Uterus (tissue), 2 donors: Measurements from ENCODE around the gene OTOG.

Source experiments
- POLR2A ChIP-seq, 2 donors: fragments of 450-650 bp; IDR thresholded peaks; one replicate each; pipeline ENCODE4 v1.6.1; 2016; ENCODE audit warnings: antibody characterized with exemption in 2 of 2, mild to moderate bottlenecking in 1 of 2, moderate library complexity in 1 of 2
- TF ChIP-seq, protein P1 (sequence below), 4 experiments: fragments of 200-600 bp in 2 of 4; fragments of 450-650 bp in 2 of 4; sonication (generic) in 2 of 4; IDR thresholded peaks; one replicate each; pipeline ENCODE4 v1.5.1; 2016 to 2019; ENCODE audit warnings: antibody characterized with exemption in 4 of 4, mild to moderate bottlenecking in 2 of 4, moderate library complexity in 1 of 4

DNA sequence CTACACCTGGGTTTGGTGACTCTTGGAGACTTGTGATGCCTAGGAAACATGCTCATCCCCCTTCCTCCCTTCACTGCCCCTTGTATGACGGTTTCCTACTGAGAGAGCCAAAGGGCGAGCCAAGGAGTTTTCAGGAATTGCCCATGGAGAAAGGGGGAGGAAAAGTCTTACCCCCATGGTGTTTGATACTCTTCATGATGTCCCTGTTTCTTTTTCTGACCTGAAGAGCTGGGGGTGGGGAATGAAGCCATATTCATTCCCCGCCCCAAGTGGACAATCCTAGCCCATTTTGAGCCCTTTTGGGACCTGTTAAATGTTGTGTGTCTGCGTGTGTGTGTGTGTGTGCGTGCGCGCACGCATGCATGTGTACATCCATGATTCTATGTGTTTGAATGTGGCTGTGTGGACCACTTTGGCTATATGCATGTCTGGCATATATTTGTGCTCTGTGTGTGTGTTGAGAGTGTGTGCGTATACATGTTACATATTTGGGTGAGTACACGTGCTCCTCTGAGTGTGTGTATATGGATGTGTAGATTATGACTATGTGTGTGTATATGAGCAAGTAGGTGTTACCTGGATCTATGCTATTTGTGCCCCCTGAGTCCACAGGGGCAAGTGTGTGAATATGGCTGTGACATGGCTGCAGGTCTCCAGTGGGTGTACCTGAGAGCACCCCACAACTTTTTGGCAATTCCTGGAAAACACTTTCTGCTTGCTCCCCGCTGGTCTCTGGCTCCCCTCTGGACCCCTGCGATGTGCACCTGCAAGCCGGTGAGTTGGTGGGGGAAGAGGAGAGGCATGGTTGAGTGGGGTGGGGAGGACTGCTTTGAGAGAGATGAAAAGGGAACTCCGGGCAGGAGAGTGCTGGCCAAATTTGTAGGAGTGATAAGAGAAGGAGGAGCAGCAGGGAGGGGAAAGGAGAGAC, 24.6 kb downstream of the OTOG start:
- TF ChIP-seq, protein P1, sequence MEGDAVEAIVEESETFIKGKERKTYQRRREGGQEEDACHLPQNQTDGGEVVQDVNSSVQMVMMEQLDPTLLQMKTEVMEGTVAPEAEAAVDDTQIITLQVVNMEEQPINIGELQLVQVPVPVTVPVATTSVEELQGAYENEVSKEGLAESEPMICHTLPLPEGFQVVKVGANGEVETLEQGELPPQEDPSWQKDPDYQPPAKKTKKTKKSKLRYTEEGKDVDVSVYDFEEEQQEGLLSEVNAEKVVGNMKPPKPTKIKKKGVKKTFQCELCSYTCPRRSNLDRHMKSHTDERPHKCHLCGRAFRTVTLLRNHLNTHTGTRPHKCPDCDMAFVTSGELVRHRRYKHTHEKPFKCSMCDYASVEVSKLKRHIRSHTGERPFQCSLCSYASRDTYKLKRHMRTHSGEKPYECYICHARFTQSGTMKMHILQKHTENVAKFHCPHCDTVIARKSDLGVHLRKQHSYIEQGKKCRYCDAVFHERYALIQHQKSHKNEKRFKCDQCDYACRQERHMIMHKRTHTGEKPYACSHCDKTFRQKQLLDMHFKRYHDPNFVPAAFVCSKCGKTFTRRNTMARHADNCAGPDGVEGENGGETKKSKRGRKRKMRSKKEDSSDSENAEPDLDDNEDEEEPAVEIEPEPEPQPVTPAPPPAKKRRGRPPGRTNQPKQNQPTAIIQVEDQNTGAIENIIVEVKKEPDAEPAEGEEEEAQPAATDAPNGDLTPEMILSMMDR (IDR thresholded peaks at IDR 0.05), result no peak
- no peak for TF ChIP-seq POLR2A (IDR thresholded peaks at IDR 0.05)
